LoVo (cell line): ENCODE measurements around the gene VAV3.
A peak's percentile ranks its signal among the peaks of the same experiment; 100 is the strongest.
"Not testable (repeated sequence)": the region's sequence is repeated elsewhere in the genome, so short reads cannot be mapped to it uniquely, and the experiment has no call there.

Source experiments
- DNase-seq: peaks from one replicate; pipeline ENCODE4 v3.0.0-alpha.2; 2016; ENCODE audit warnings: low spot score

The VAV3 gene

GRCh38 chr1:107739651-107740050 lies 225.3 kb downstream of the VAV3 start:
- DNase-seq: no peak

- no peak for DNase-seq
Observed at GRCh38 chr1:107739201-107739600, 225.8 kb downstream of the VAV3 start.

- DNase-seq: not testable (repeated sequence)
Observed at GRCh38 chr1:107733401-107733800, 231.6 kb downstream of the VAV3 start.

GRCh38 chr1:107727866-107728265 lies 237.1 kb downstream of the VAV3 start:
- no peak for DNase-seq

- DNase-seq: no peak
Observed at GRCh38 chr1:107726860-107727259, 238.1 kb downstream of the VAV3 start.

- no peak for DNase-seq
Observed at GRCh38 chr1:107724648-107725047, 240.3 kb downstream of the VAV3 start.

- DNase-seq: not testable (repeated sequence)
Observed at GRCh38 chr1:107720210-107720609, 244.8 kb downstream of the VAV3 start.

GRCh38 chr1:107710005-107710404 lies 255.0 kb downstream of the VAV3 start:
- DNase-seq: no peak

- no peak for DNase-seq
Observed at GRCh38 chr1:107707111-107707510, 257.9 kb downstream of the VAV3 start.

- no peak for DNase-seq
Observed at GRCh38 chr1:107706182-107706581, 258.8 kb downstream of the VAV3 start.

GRCh38 chr1:107704911-107705310 lies 260.1 kb downstream of the VAV3 start:
- no peak for DNase-seq

- DNase-seq: no peak
Observed at GRCh38 chr1:107702946-107703571, 261.9 kb downstream of the VAV3 start.

GRCh38 chr1:107700651-107701050 lies 264.3 kb downstream of the VAV3 start:
- DNase-seq: not testable (repeated sequence)

GRCh38 chr1:107698161-107698560 lies 266.8 kb downstream of the VAV3 start:
- DNase-seq: no peak

- no peak for DNase-seq
Observed at GRCh38 chr1:107695341-107695740, 269.6 kb downstream of the VAV3 start.

- DNase-seq: no peak
Observed at GRCh38 chr1:107692580-107693345, 272.2 kb downstream of the VAV3 start.

GRCh38 chr1:107691540-107691939 lies 273.4 kb downstream of the VAV3 start:
- DNase-seq: no peak

GRCh38 chr1:107690491-107690890 lies 274.5 kb downstream of the VAV3 start:
- no peak for DNase-seq

GRCh38 chr1:107689733-107690132 lies 275.2 kb downstream of the VAV3 start:
- no peak for DNase-seq

GRCh38 chr1:107689159-107689558 lies 275.8 kb downstream of the VAV3 start:
- DNase-seq: no peak

GRCh38 chr1:107687849-107688753 lies 276.9 kb downstream of the VAV3 start:
- DNase-seq: peak; percentile 25

GRCh38 chr1:107683683-107684082 lies 281.3 kb downstream of the VAV3 start:
- DNase-seq: peak; percentile 19
